ENCODE results near the gene KCNJ10.

GRCh38 chr1:160069460-160070231 lies at the start of gene KCNJ10:
- TF ChIP-seq CTCF (IDR thresholded peaks at IDR 0.05; ENCODE audit: low read length) (no peak), EZH2 (IDR thresholded peaks at IDR 0.05; ENCODE audit: borderline replicate concordance, low read length) (no peak)
